ENCODE results near the gene NTSR1. TPM values are rescaled to one million over a fixed set of nuclear protein-coding genes. Genes with fewer than 3 reads are reported as not detected.

Gene NTSR1
- total RNA-seq, 4 donors from 2014 or later: 0.04 to 0.13 TPM; not detected in 2

DNA sequence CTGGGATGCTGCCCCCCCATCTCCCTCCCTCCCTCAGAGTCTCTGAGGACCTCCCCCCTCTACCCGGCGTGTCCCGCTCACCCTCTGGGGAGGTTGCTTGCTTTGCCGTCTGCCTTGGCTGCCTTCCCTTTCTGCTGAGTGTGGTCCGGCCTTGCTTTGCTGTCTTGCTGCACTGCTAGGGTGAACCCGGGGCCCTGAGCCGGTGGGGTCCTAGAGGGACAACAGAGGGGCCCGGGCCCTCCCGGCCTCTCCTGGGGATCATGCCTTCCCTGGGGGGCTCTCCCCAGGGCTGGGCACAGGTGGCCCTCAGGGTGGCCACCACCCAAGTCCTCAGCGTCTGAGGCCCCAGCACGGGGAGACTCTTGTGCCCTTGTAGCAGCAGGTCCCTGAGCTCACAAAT is 47.0 kb upstream of the NTSR1 start:
- in situ Hi-C loops (cut with MboI; ENCODE audit: low sequenced_read_pairs in 4 of 4) (loop anchor here in 1 of 4 donors (25.0 kb wide), 1 partner anchor 126 kb away; the partner anchor contains the start of gene MRGBP), intact Hi-C loops (cut with DNase I; ENCODE audit: low total_unique reads) (no loop called here)
- H3K4me1 ChIP-seq: peaks cover 0 to 2% of the 10 kb centered on the region in 2 donors
- no peak overlapping the region for H3K4me3 ChIP-seq
- H3K27me3 ChIP-seq: no peaks in the 10 kb centered on the region
- TF ChIP-seq, protein P1, sequence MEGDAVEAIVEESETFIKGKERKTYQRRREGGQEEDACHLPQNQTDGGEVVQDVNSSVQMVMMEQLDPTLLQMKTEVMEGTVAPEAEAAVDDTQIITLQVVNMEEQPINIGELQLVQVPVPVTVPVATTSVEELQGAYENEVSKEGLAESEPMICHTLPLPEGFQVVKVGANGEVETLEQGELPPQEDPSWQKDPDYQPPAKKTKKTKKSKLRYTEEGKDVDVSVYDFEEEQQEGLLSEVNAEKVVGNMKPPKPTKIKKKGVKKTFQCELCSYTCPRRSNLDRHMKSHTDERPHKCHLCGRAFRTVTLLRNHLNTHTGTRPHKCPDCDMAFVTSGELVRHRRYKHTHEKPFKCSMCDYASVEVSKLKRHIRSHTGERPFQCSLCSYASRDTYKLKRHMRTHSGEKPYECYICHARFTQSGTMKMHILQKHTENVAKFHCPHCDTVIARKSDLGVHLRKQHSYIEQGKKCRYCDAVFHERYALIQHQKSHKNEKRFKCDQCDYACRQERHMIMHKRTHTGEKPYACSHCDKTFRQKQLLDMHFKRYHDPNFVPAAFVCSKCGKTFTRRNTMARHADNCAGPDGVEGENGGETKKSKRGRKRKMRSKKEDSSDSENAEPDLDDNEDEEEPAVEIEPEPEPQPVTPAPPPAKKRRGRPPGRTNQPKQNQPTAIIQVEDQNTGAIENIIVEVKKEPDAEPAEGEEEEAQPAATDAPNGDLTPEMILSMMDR (IDR thresholded peaks at IDR 0.05 in 4 of 5, conservative IDR thresholded peaks at IDR 0.05 in 1 of 5): no peak
- TF ChIP-seq POLR2A (IDR thresholded peaks at IDR 0.05): no peak
- H3K36me3 ChIP-seq: peaks cover 0 to 11% of the 10 kb centered on the region in 2 donors
- peak overlapping the region in 1 of 4 donors; percentile 31 for H3K27ac ChIP-seq
- ATAC-seq: no peak
- H3K9me3 ChIP-seq: no peaks in the 10 kb centered on the region
- no peak for DNase-seq

GRCh38 chr20:62662422-62662821 is 46.2 kb upstream of the NTSR1 start:
- Histone ChIP-seq H3K36me3 (peaks cover 0 to 11% of the 10 kb centered on the region in 2 donors), H3K4me3 (no peak overlapping the region), H3K27me3 (no peaks in the 10 kb centered on the region), H3K9me3 (no peaks in the 10 kb centered on the region), H3K27ac (peak overlapping the region in 1 of 4 donors; percentile 31), H3K4me1 (peaks cover 0 to 3% of the 10 kb centered on the region in 2 donors)
- in situ Hi-C loops (cut with MboI; ENCODE audit: low sequenced_read_pairs in 4 of 4) (loop anchor here in 1 of 4 donors (25.0 kb wide), 1 partner anchor 125 kb away; the partner anchor contains the start of gene MRGBP), intact Hi-C loops (cut with DNase I; ENCODE audit: low total_unique reads) (no loop called here)
- DNase-seq (no peak), ATAC-seq (peak; percentile 37 to 55)
- TF ChIP-seq POLR2A (IDR thresholded peaks at IDR 0.05): no peak
- TF ChIP-seq, protein P1 (IDR thresholded peaks at IDR 0.05 in 4 of 5, conservative IDR thresholded peaks at IDR 0.05 in 1 of 5): no peak

- intact Hi-C loops (cut with DNase I; ENCODE audit: low total_unique reads): no loop called here
- in situ Hi-C loops (cut with MboI; ENCODE audit: low sequenced_read_pairs in 4 of 4): loop anchor here in 1 of 4 donors (25.0 kb wide), 1 partner anchor 124 kb away; the partner anchor contains the start of gene MRGBP
- ATAC-seq: no peak
Observed at GRCh38 chr20:62663145-62664018, 45.3 kb upstream of the NTSR1 start.

DNA sequence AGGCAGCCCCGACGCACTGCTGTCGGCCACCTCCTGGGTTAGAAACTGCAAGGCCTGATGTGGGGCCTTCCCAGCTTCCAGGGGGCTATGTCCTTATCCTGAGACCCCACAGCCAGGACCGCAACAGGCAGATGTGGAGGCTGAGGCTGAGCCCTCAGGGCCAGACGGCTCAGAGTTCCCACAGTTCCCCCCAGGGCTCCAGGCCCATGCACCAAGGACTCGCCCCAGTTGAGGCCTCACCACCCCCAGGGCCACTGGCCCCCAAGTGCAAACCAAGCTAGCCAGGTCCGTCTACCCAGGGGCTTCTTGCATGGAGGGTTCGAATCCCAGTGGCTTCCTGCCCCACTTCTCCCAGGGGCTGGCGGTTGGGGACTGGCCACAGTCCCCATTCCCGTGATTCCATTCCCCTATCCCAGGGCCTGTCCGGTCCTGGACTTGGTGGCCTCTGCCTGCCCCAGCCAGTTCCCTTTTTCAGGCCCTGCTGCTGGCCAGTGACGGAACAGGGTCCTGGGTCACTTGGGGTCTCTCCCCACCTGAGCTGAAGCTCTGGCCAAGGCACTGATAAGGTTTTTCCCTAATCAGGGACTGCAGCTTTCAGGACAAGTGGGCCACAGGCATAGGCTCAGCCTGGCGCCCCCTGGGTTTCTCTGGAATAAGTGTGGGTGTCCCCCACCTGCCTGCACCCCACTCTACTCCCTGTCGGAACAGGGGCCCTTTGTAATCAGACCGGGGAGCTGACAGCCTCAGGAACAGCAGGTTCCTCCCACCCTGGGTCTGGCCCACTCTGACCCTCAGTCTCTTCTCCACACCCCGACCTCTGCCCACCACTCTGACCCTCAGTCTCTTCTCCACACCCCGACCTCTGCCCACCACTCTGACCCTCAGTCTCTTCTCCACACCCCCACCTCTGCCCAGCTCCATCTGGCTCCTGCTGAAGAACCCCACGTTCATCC is 44.3 kb upstream of the NTSR1 start:
- in situ Hi-C loops (cut with MboI; ENCODE audit: low sequenced_read_pairs in 4 of 4): loop anchor here in 1 of 4 donors (25.0 kb wide), 1 partner anchor 123 kb away; the partner anchor contains the start of gene MRGBP
- TF ChIP-seq, protein P1 (IDR thresholded peaks at IDR 0.05 in 4 of 5, conservative IDR thresholded peaks at IDR 0.05 in 1 of 5): no peak
- no peak for TF ChIP-seq POLR2A (IDR thresholded peaks at IDR 0.05)
- Histone ChIP-seq H3K9me3 (no peaks in the 10 kb centered on the region), H3K4me1 (peaks cover 0 to 3% of the 10 kb centered on the region in 2 donors), H3K36me3 (peaks cover 0 to 11% of the 10 kb centered on the region in 2 donors), H3K27me3 (no peaks in the 10 kb centered on the region), H3K4me3 (no peak overlapping the region), H3K27ac (no peak overlapping the region)
- intact Hi-C loops (cut with DNase I; ENCODE audit: low total_unique reads): no loop called here
- no peak for ATAC-seq
- no peak for DNase-seq

More at GRCh38 chr20:62663145-62664018, 45.3 kb upstream of the NTSR1 start:
- Histone ChIP-seq H3K27me3 (no peaks in the 10 kb centered on the region), H3K9me3 (no peaks in the 10 kb centered on the region), H3K4me1 (peaks cover 0 to 3% of the 10 kb centered on the region in 2 donors), H3K4me3 (no peak overlapping the region), H3K36me3 (peaks cover 0 to 11% of the 10 kb centered on the region in 2 donors), H3K27ac (no peak overlapping the region)
- no peak for DNase-seq
- TF ChIP-seq POLR2A (IDR thresholded peaks at IDR 0.05): no peak
- TF ChIP-seq, protein P1 (IDR thresholded peaks at IDR 0.05 in 4 of 5, conservative IDR thresholded peaks at IDR 0.05 in 1 of 5): no peak
